GM23248 (cell line): Measurements from ENCODE around the gene SON. TPM values are rescaled to one million over a fixed set of nuclear protein-coding genes. Genes with fewer than 3 reads are reported as not detected.

Experiments
- DNase-seq: peaks from one replicate; pipeline ENCODE4 v3.0.0-alpha.2; 2015
- H2AFZ ChIP-seq: fragments of 200-600 bp; sonication (generic); 2 replicates; pipeline ENCODE4 v1.6.1; 2016; ENCODE audit warnings: antibody characterized with exemption
- H3F3A ChIP-seq: fragments of 200-600 bp; sonication (generic); 2 replicates; pipeline ENCODE4 v1.6.1; 2016; ENCODE audit warnings: mild to moderate bottlenecking, antibody characterized with exemption, mixed run types; ENCODE audit not compliant: insufficient read depth
- H3K27ac ChIP-seq: fragments of 200-600 bp; sonication (generic); 2 replicates; pipeline ENCODE4 v1.5.1; 2016; ENCODE audit warnings: mild to moderate bottlenecking
- H3K27me3 ChIP-seq: fragments of 200-600 bp; sonication (generic); replicated peaks from 2 replicates; pipeline ENCODE4 v1.6.1; 2016; ENCODE audit warnings: mild to moderate bottlenecking; ENCODE audit not compliant: insufficient read depth
- H3K36me3 ChIP-seq: fragments of 200-600 bp; sonication (generic); 2 replicates; pipeline ENCODE4 v1.6.1; 2016; ENCODE audit warnings: low read depth, mild to moderate bottlenecking
- H3K4me1 ChIP-seq: fragments of 200-600 bp; sonication (generic); 2 replicates; pipeline ENCODE4 v1.6.1; 2016; ENCODE audit warnings: mild to moderate bottlenecking; ENCODE audit not compliant: insufficient read depth
- H3K4me2 ChIP-seq: fragments of 200-600 bp; sonication (generic); one replicate; pipeline ENCODE4 v1.6.1; 2016; ENCODE audit warnings: mild to moderate bottlenecking; ENCODE audit not compliant: unreplicated experiment
- H3K4me3 ChIP-seq: fragments of 200-600 bp; sonication (generic); 2 replicates; pipeline ENCODE4 v1.5.1; 2016; ENCODE audit warnings: mild to moderate bottlenecking
- H3K79me2 ChIP-seq: fragments of 200-600 bp; sonication (generic); 2 replicates; pipeline ENCODE4 v1.6.1; 2016; ENCODE audit warnings: mild to moderate bottlenecking; ENCODE audit not compliant: insufficient read depth
- H3K9ac ChIP-seq: fragments of 200-600 bp; sonication (generic); 2 replicates; pipeline ENCODE4 v1.6.1; 2016; ENCODE audit warnings: mild to moderate bottlenecking
- H3K9me2 ChIP-seq: fragments of 200-600 bp; sonication (generic); 2 replicates; pipeline ENCODE4 v1.6.1; 2016; ENCODE audit warnings: mixed run types, mild to moderate bottlenecking, moderate library complexity; ENCODE audit not compliant: insufficient read depth
- H3K9me3 ChIP-seq: fragments of 200-600 bp; sonication (generic); one replicate; pipeline ENCODE4 v1.6.1; 2017; ENCODE audit warnings: low read depth
- H4K20me1 ChIP-seq: fragments of 200-600 bp; sonication (generic); 2 replicates; pipeline ENCODE4 v1.6.0; 2016; ENCODE audit not compliant: insufficient read depth
- EZH2 ChIP-seq: fragments of 200-600 bp; sonication (generic); IDR thresholded peaks from 2 replicates; pipeline ENCODE4 v1.6.1; 2018; ENCODE audit warnings: antibody characterized with exemption, mild to moderate bottlenecking; ENCODE audit not compliant: insufficient read depth, poor library complexity, severe bottlenecking
- EZH2phosphoT487 ChIP-seq: fragments of 200-600 bp; sonication (generic); IDR thresholded peaks from 2 replicates; pipeline ENCODE4 v1.6.1; 2018; ENCODE audit warnings: antibody characterized with exemption, moderate library complexity, mild to moderate bottlenecking, low read depth; ENCODE audit not compliant: insufficient read depth
- WGBS, 2 experiments: methylation state at CpG; one replicate each; pipeline ENCODE4 v1.1.6; 2015 to 2017; ENCODE audit warnings: low lambda C conversion rate in 2 of 2, low coverage in 1 of 2; ENCODE audit errors: missing lambda C conversion rate in 2 of 2; 5-methylcytosine and 5-hydroxymethylcytosine counted together
- in situ Hi-C: fragments of 300-500 bp; cut with MboI; formaldehyde crosslinking; loops from 2 replicates; pipeline ENCODE4 v1.15.0; 2020
- polyA plus RNA-seq: library from polyadenylated mRNA; unstranded; fragments of >200 nt; fragmentation: Nextera tagmentation; extraction: Ambion mirVana; gene quantifications from 2 replicates; pipeline ENCODE4 v1.2.1, GENCODE V29; 2016
- total RNA-seq: library from RNA; depleted of rRNA; stranded (reverse); fragments of >200 nt; shearing (Covaris generic); gene quantifications from 2 replicates; pipeline ENCODE4 v1.2.3, GENCODE V29; 2014

SON gene
- total and polyA plus RNA-seq, 2 experiments from 2014 or later = 106 to 336 TPM

GRCh38 chr21:33512481-33512880, 30.4 kb upstream of the SON start:
- DNase-seq = no peak
- 98 to 100% methylated on average over 3 of the region's 3 CpGs for WGBS, 2 experiments
- TF ChIP-seq EZH2 (no peak), EZH2phosphoT487 (no peak)
- Histone ChIP-seq H3K79me2 (no peaks in the 10 kb centered on the region), H3K27ac (no peak overlapping the region), H3F3A (no peaks in the 10 kb centered on the region), H2AFZ (no peak overlapping the region), H3K4me1 (no peaks in the 10 kb centered on the region), H3K9me2 (no peaks in the 10 kb centered on the region), H3K36me3 (peaks cover 67% of the 10 kb centered on the region), H3K4me3 (no peak overlapping the region), H3K4me2 (no peak overlapping the region), H3K27me3 (no peaks in the 10 kb centered on the region), H3K9ac (no peak overlapping the region), H3K9me3 (no peaks in the 10 kb centered on the region), H4K20me1 (no peaks in the 10 kb centered on the region; the same call in 1 of the 2 replicates)
- in situ Hi-C loops = no loop called here

- H3K4me2 ChIP-seq = no peak overlapping the region
- no peaks in the 10 kb centered on the region for H3K79me2 ChIP-seq
- H3K4me3 ChIP-seq = no peak overlapping the region
- no peaks in the 10 kb centered on the region for H3K4me1 ChIP-seq
- H3K9me2 ChIP-seq = no peaks in the 10 kb centered on the region
- no peak overlapping the region for H2AFZ ChIP-seq
- TF ChIP-seq EZH2phosphoT487 = no peak
- no peak for TF ChIP-seq EZH2
- DNase-seq = peak; percentile 27
- no peak overlapping the region for H3K27ac ChIP-seq
- no peaks in the 10 kb centered on the region for H3F3A ChIP-seq
- no peaks in the 10 kb centered on the region for H3K9me3 ChIP-seq
- WGBS, 2 experiments = 96 to 98% methylated on average over 2 of the region's 2 CpGs
- no peaks in the 10 kb centered on the region for H3K27me3 ChIP-seq
- no peaks in the 10 kb centered on the region; the same call in 1 of the 2 replicates for H4K20me1 ChIP-seq
- in situ Hi-C loops = no loop called here
- no peak overlapping the region for H3K9ac ChIP-seq
- peaks cover 68% of the 10 kb centered on the region for H3K36me3 ChIP-seq
These were observed 28.6 kb upstream of the SON start for GRCh38 chr21:33514229-33514628.

- Histone ChIP-seq H3K27ac (no peak overlapping the region), H3F3A (no peaks in the 10 kb centered on the region), H3K4me3 (no peak overlapping the region), H3K9ac (no peak overlapping the region), H3K27me3 (no peaks in the 10 kb centered on the region), H3K4me1 (no peaks in the 10 kb centered on the region), H2AFZ (no peak overlapping the region), H4K20me1 (no peaks in the 10 kb centered on the region), H3K9me3 (no peaks in the 10 kb centered on the region), H3K36me3 (peaks cover 42% of the 10 kb centered on the region), H3K9me2 (no peaks in the 10 kb centered on the region), H3K79me2 (no peaks in the 10 kb centered on the region), H3K4me2 (no peak overlapping the region)
- in situ Hi-C loops = no loop called here
- DNase-seq = no peak
- no peak for TF ChIP-seq EZH2phosphoT487
- TF ChIP-seq EZH2 = no peak
- WGBS, 2 experiments = 98 to 99% methylated on average over 4 of the region's 4 CpGs
These were observed 23.9 kb upstream of the SON start for GRCh38 chr21:33518899-33519298.

- Histone ChIP-seq H3K9me3 (no peaks in the 10 kb centered on the region), H3K4me2 (no peak overlapping the region), H3K4me3 (no peak overlapping the region), H3K36me3 (peaks cover 35% of the 10 kb centered on the region), H4K20me1 (no peaks in the 10 kb centered on the region), H3K79me2 (no peaks in the 10 kb centered on the region), H3K9ac (no peak overlapping the region), H2AFZ (no peak overlapping the region), H3F3A (no peaks in the 10 kb centered on the region), H3K9me2 (no peaks in the 10 kb centered on the region), H3K27ac (no peak overlapping the region), H3K27me3 (no peaks in the 10 kb centered on the region), H3K4me1 (no peaks in the 10 kb centered on the region)
- DNase-seq = no peak
- no peak for TF ChIP-seq EZH2phosphoT487
- TF ChIP-seq EZH2 = no peak
- 78 to 79% methylated on average over 5 of the region's 5 CpGs for WGBS, 2 experiments
- in situ Hi-C loops = no loop called here
These were observed 20.4 kb upstream of the SON start for GRCh38 chr21:33522297-33522952.
